H9 (cell line): ENCODE results near the gene STAC2. TPM values are rescaled to one million over a fixed set of nuclear protein-coding genes. Genes with fewer than 3 reads are reported as not detected.

Experiments used
- DNase-seq: peaks from one replicate; pipeline ENCODE4 v3.0.0-alpha.2; 2017
- H2AFZ ChIP-seq: one replicate; pipeline ENCODE4 v1.6.1; 2013; ENCODE audit warnings: mild to moderate bottlenecking, low read length, control low read depth, moderate library complexity
- H2AK5ac ChIP-seq: 2 replicates; pipeline ENCODE4 v1.6.1; 2013; ENCODE audit warnings: low read length, control low read depth, mixed read lengths; ENCODE audit not compliant: insufficient read length
- H2BK120ac ChIP-seq: one replicate; pipeline ENCODE4 v1.6.1; 2013; ENCODE audit warnings: low read depth, mild to moderate bottlenecking, low read length, control low read depth, inconsistent platforms; ENCODE audit not compliant: poor library complexity, severe bottlenecking
- H2BK12ac ChIP-seq: 2 replicates; pipeline ENCODE4 v1.6.1; 2013; ENCODE audit warnings: low read length, control low read depth, mixed read lengths, low read depth; ENCODE audit not compliant: insufficient read length
- H2BK15ac ChIP-seq: 2 replicates; pipeline ENCODE4 v1.6.1; 2013; ENCODE audit warnings: low read depth, low read length, control low read depth
- H2BK20ac ChIP-seq: one replicate; pipeline ENCODE4 v1.6.1; 2013; ENCODE audit warnings: low read depth, mild to moderate bottlenecking, low read length, control low read depth, inconsistent platforms; ENCODE audit not compliant: poor library complexity, severe bottlenecking
- H2BK5ac ChIP-seq: 2 replicates; pipeline ENCODE4 v1.6.1; 2013; ENCODE audit warnings: low read length, control low read depth, mixed read lengths; ENCODE audit not compliant: insufficient read length
- H3K14ac ChIP-seq: 2 replicates; pipeline ENCODE4 v1.6.1; 2013; ENCODE audit warnings: low read length, control low read depth; ENCODE audit not compliant: insufficient read depth
- H3K18ac ChIP-seq: 2 replicates; pipeline ENCODE4 v1.6.1; 2013; ENCODE audit warnings: low read depth, mild to moderate bottlenecking, mixed read lengths, low read length, control low read depth; ENCODE audit not compliant: insufficient read length
- H3K23ac ChIP-seq: 2 replicates; pipeline ENCODE4 v1.6.1; 2013; ENCODE audit warnings: low read length, control low read depth, mixed read lengths, low read depth; ENCODE audit not compliant: insufficient read length
- H3K23me2 ChIP-seq: 2 replicates; pipeline ENCODE4 v1.6.1; 2013; ENCODE audit warnings: low read depth, mild to moderate bottlenecking, mixed read lengths, low read length, control low read depth; ENCODE audit not compliant: insufficient read length, poor library complexity, severe bottlenecking
- H3K27ac ChIP-seq: 2 replicates; pipeline ENCODE4 v1.5.1; 2013; ENCODE audit warnings: low read length, control low read depth, mixed read lengths, low read depth; ENCODE audit not compliant: insufficient read length
- H3K27me3 ChIP-seq: 2 replicates; pipeline ENCODE4 v1.6.1; 2013; ENCODE audit warnings: low read length, control low read depth, inconsistent platforms; ENCODE audit not compliant: insufficient read depth
- H3K4ac ChIP-seq: 2 replicates; pipeline ENCODE4 v1.6.1; 2013; ENCODE audit warnings: low read depth, mild to moderate bottlenecking, control low read depth, inconsistent platforms, low read length, moderate library complexity
- H3K4me1 ChIP-seq: 2 replicates; pipeline ENCODE4 v1.6.1; 2013; ENCODE audit warnings: low read length, control low read depth, inconsistent platforms; ENCODE audit not compliant: insufficient read depth
- H3K4me2 ChIP-seq: 2 replicates; pipeline ENCODE4 v1.6.1; 2013; ENCODE audit warnings: low read length, control low read depth, mixed read lengths; ENCODE audit not compliant: insufficient read length, insufficient read depth
- H3K56ac ChIP-seq: 2 replicates; pipeline ENCODE4 v1.6.1; 2013; ENCODE audit warnings: low read depth, mild to moderate bottlenecking, mixed read lengths, low read length, control low read depth; ENCODE audit not compliant: insufficient read length
- H3K79me1 ChIP-seq: 2 replicates; pipeline ENCODE4 v1.6.1; 2013; ENCODE audit warnings: low read depth, mild to moderate bottlenecking, moderate library complexity, low read length, control low read depth, inconsistent platforms; ENCODE audit not compliant: insufficient read depth, poor library complexity, severe bottlenecking
- H3K79me2 ChIP-seq: 2 replicates; pipeline ENCODE4 v1.6.1; 2013; ENCODE audit warnings: low read length, control low read depth, inconsistent platforms; ENCODE audit not compliant: insufficient read depth
- H3K9ac ChIP-seq: 2 replicates; pipeline ENCODE4 v1.6.1; 2013; ENCODE audit warnings: low read length, control low read depth, mixed read lengths; ENCODE audit not compliant: insufficient read length; ENCODE audit errors: extremely low read depth
- H3K9me3 ChIP-seq: one replicate; pipeline ENCODE4 v1.6.1; 2013; ENCODE audit warnings: low read depth, low read length, inconsistent platforms; ENCODE audit not compliant: control insufficient read depth
- H3T11ph ChIP-seq: one replicate; pipeline ENCODE4 v1.6.1; 2013; ENCODE audit warnings: mild to moderate bottlenecking, low read length, control low read depth, inconsistent platforms
- H4K20me1 ChIP-seq: one replicate; pipeline ENCODE4 v1.6.1; 2013; ENCODE audit not compliant: control insufficient read depth, insufficient read length, insufficient read depth
- H4K5ac ChIP-seq: 2 replicates; pipeline ENCODE4 v1.6.1; 2013; ENCODE audit warnings: low read depth, mild to moderate bottlenecking, mixed read lengths, low read length, control low read depth; ENCODE audit not compliant: insufficient read length
- H4K8ac ChIP-seq: replicated peaks from 2 replicates; pipeline ENCODE4 v1.6.1; 2013; ENCODE audit warnings: low read length, control low read depth, mixed read lengths, low read depth; ENCODE audit not compliant: insufficient read length
- H4K91ac ChIP-seq: 2 replicates; pipeline ENCODE4 v1.6.1; 2013; ENCODE audit warnings: low read depth, mild to moderate bottlenecking, moderate library complexity, mixed read lengths, low read length, control low read depth; ENCODE audit not compliant: insufficient read length
- H3K27ac Mint-ChIP-seq, 3 experiments: 2 replicates in 2 of 3; 3 replicates in 1 of 3; pipeline ENCODE4 v1.8.0; 2020 to 2021; ENCODE audit warnings: mixed read lengths in 3 of 3, mild to moderate bottlenecking in 1 of 3, moderate library complexity in 1 of 3
- H3K27me3 Mint-ChIP-seq: 2 replicates; pipeline ENCODE4 v1.8.0; 2021; ENCODE audit warnings: low read depth, mild to moderate bottlenecking, moderate library complexity, mixed read lengths
- H3K36me3 Mint-ChIP-seq, 3 experiments: 2 replicates in 2 of 3; 3 replicates in 1 of 3; pipeline ENCODE4 v1.8.0; 2020 to 2021; ENCODE audit warnings: low read depth in 3 of 3, mixed read lengths in 3 of 3; ENCODE audit not compliant: insufficient read depth in 1 of 3
- H3K4me1 Mint-ChIP-seq, 2 experiments: 2 replicates each; pipeline ENCODE4 v1.8.0; 2020; ENCODE audit warnings: mixed read lengths in 2 of 2
- H3K4me3 Mint-ChIP-seq, 2 experiments: 2 replicates in 1 of 2; 3 replicates in 1 of 2; pipeline ENCODE4 v1.8.0; 2020 to 2021; ENCODE audit warnings: mild to moderate bottlenecking in 2 of 2, mixed read lengths in 2 of 2, moderate library complexity in 1 of 2
- H3K9me3 Mint-ChIP-seq, 2 experiments: 2 replicates in 1 of 2; 3 replicates in 1 of 2; pipeline ENCODE4 v1.8.0; 2020; ENCODE audit warnings: mild to moderate bottlenecking in 2 of 2, mixed read lengths in 2 of 2, moderate library complexity in 1 of 2
- CTCF ChIP-seq: fragments of 200-600 bp; sonication (generic); conservative IDR thresholded peaks from 3 replicates; pipeline ENCODE4 v1.8.0; 2021; ENCODE audit warnings: antibody characterized with exemption, mild to moderate bottlenecking
- WGBS: extraction: QIAGEN DNeasy Blood & Tissue Kit; methylation state at CpG from one replicate; pipeline ENCODE4 v1.1.7; 2013; ENCODE audit warnings: missing lambda C conversion rate, low lambda C conversion rate, mixed read lengths; ENCODE audit not compliant: insufficient read length; ENCODE audit errors: extremely low coverage; 5-methylcytosine and 5-hydroxymethylcytosine counted together
- total RNA-seq: library from RNA; stranded (reverse); gene quantifications from 2 replicates; pipeline ENCODE4 v1.2.1, GENCODE V29; 2021

Gene STAC2
- total RNA-seq, 1 experiment from 2014 or later, result 2.5 TPM

DNA sequence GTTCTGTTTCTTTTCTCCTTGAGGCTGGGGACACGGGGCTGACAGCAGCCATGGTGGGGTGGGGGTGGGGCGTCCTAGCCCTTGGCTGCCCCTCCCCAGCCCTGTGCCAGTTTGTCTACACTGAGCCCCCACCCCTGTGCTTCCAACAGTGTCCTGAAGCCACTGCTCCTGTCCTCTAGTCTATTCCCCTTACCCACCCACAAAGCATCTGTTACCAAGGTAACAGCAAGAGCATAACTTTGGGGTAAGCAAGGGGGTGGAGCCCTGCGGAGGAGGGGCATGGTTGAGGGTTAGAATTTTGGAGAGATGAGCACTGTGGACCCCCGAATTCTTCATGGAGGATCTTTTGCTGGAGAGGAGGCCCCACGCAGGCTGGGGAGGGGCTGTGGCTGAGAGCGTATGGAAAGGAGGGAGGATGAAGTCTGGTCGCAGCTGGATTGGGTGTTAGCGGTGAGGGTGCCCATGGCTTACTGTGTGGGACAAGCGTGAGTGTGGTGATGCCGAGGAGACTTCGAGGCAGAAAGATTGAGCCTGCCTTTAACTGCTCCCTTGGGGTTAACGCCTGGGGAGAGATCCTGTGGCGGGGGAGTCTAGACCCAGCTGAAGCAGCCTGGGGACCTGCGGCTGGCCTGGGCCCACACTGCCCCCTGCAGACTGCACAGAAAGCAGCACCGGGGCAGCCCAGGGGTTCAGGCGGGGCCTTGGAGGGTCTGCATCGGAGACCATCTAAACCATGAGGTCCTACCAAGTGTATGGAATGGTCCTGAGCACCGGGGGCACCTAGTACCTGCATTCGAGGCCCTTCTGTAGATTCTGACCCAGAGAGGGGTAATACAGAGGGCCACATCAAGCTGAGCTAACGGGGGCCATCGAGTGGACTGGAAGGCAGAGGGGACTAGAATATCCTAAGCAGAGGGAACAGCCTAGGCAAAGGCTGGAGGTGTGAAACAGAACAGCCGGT, 6.1 kb upstream of the STAC2 start:
- DNase-seq, result peak; percentile 89
- no peak overlapping the region for H2AK5ac ChIP-seq
- 0 out of 2 replicates have a peak, but pooled peaks cover 2% of the 10 kb centered on the region for H3K27me3 ChIP-seq
- no peaks in the 10 kb centered on the region for H3K79me1 ChIP-seq
- H3K18ac ChIP-seq, result peak overlapping the region; percentile 29
- H3K27ac Mint-ChIP-seq, result no peak overlapping the region; a peak in 1 of 7 replicates
- no peak overlapping the region for H3K4ac ChIP-seq
- H2AFZ ChIP-seq, result no peak overlapping the region
- peaks cover 23% of the 10 kb centered on the region for H3K27me3 Mint-ChIP-seq
- H2BK15ac ChIP-seq, result no peak overlapping the region
- no CpG with 5 or more reads among the region's 22 CpGs for WGBS
- TF ChIP-seq CTCF, result peak; percentile 94
- no peak overlapping the region for H2BK5ac ChIP-seq
- H4K20me1 ChIP-seq, result no peaks in the 10 kb centered on the region
- H3K4me3 Mint-ChIP-seq, result peak overlapping the region; percentile 19 to 54
- H4K5ac ChIP-seq, result no peak overlapping the region
- no peaks in the 10 kb centered on the region for H3K4me1 ChIP-seq
- H3K27ac ChIP-seq, result no peak overlapping the region
- peaks cover 8% of the 10 kb centered on the region for H3K23me2 ChIP-seq
- H3K4me1 Mint-ChIP-seq, result peaks cover 18 to 27% of the 10 kb centered on the region in 2 experiments
- H3K4me2 ChIP-seq, result peak overlapping the region; percentile 57
- no peak overlapping the region for H4K91ac ChIP-seq
- H3K36me3 Mint-ChIP-seq, result no peaks in the 10 kb centered on the region
- no peak overlapping the region for H2BK120ac ChIP-seq
- no peak overlapping the region for H3K14ac ChIP-seq
- H3K9me3 Mint-ChIP-seq, result no peaks in the 10 kb centered on the region
- no peak overlapping the region for H3K23ac ChIP-seq
- no peak overlapping the region for H3K56ac ChIP-seq
- H2BK20ac ChIP-seq, result no peak overlapping the region
- H3K79me2 ChIP-seq, result no peaks in the 10 kb centered on the region
- H4K8ac ChIP-seq, result no peak overlapping the region
- no peak overlapping the region for H3T11ph ChIP-seq
- no peak overlapping the region for H2BK12ac ChIP-seq
- H3K9ac ChIP-seq, result no peak overlapping the region
- H3K9me3 ChIP-seq, result no peaks in the 10 kb centered on the region
